H9 (cell line): Measurements from ENCODE around the gene SLC37A2. TPM values are rescaled to one million over a fixed set of nuclear protein-coding genes. Genes with fewer than 3 reads are reported as not detected.

Source experiments
- DNase-seq: peaks from one replicate; pipeline ENCODE4 v3.0.0-alpha.2; 2017
- H2AFZ ChIP-seq: one replicate; pipeline ENCODE4 v1.6.1; 2013; ENCODE audit warnings: mild to moderate bottlenecking, low read length, control low read depth, moderate library complexity
- H2AK5ac ChIP-seq: 2 replicates; pipeline ENCODE4 v1.6.1; 2013; ENCODE audit warnings: low read length, control low read depth, mixed read lengths; ENCODE audit not compliant: insufficient read length
- H2BK120ac ChIP-seq: one replicate; pipeline ENCODE4 v1.6.1; 2013; ENCODE audit warnings: low read depth, mild to moderate bottlenecking, low read length, control low read depth, inconsistent platforms; ENCODE audit not compliant: poor library complexity, severe bottlenecking
- H2BK12ac ChIP-seq: 2 replicates; pipeline ENCODE4 v1.6.1; 2013; ENCODE audit warnings: low read length, control low read depth, mixed read lengths, low read depth; ENCODE audit not compliant: insufficient read length
- H2BK15ac ChIP-seq: 2 replicates; pipeline ENCODE4 v1.6.1; 2013; ENCODE audit warnings: low read depth, low read length, control low read depth
- H2BK20ac ChIP-seq: one replicate; pipeline ENCODE4 v1.6.1; 2013; ENCODE audit warnings: low read depth, mild to moderate bottlenecking, low read length, control low read depth, inconsistent platforms; ENCODE audit not compliant: poor library complexity, severe bottlenecking
- H2BK5ac ChIP-seq: 2 replicates; pipeline ENCODE4 v1.6.1; 2013; ENCODE audit warnings: low read length, control low read depth, mixed read lengths; ENCODE audit not compliant: insufficient read length
- H3K14ac ChIP-seq: 2 replicates; pipeline ENCODE4 v1.6.1; 2013; ENCODE audit warnings: low read length, control low read depth; ENCODE audit not compliant: insufficient read depth
- H3K18ac ChIP-seq: 2 replicates; pipeline ENCODE4 v1.6.1; 2013; ENCODE audit warnings: low read depth, mild to moderate bottlenecking, mixed read lengths, low read length, control low read depth; ENCODE audit not compliant: insufficient read length
- H3K23ac ChIP-seq: 2 replicates; pipeline ENCODE4 v1.6.1; 2013; ENCODE audit warnings: low read length, control low read depth, mixed read lengths, low read depth; ENCODE audit not compliant: insufficient read length
- H3K23me2 ChIP-seq: 2 replicates; pipeline ENCODE4 v1.6.1; 2013; ENCODE audit warnings: low read depth, mild to moderate bottlenecking, mixed read lengths, low read length, control low read depth; ENCODE audit not compliant: insufficient read length, poor library complexity, severe bottlenecking
- H3K27ac ChIP-seq: 2 replicates; pipeline ENCODE4 v1.5.1; 2013; ENCODE audit warnings: low read length, control low read depth, mixed read lengths, low read depth; ENCODE audit not compliant: insufficient read length
- H3K27me3 ChIP-seq: 2 replicates; pipeline ENCODE4 v1.6.1; 2013; ENCODE audit warnings: low read length, control low read depth, inconsistent platforms; ENCODE audit not compliant: insufficient read depth
- H3K4ac ChIP-seq: 2 replicates; pipeline ENCODE4 v1.6.1; 2013; ENCODE audit warnings: low read depth, mild to moderate bottlenecking, control low read depth, inconsistent platforms, low read length, moderate library complexity
- H3K4me1 ChIP-seq: 2 replicates; pipeline ENCODE4 v1.6.1; 2013; ENCODE audit warnings: low read length, control low read depth, inconsistent platforms; ENCODE audit not compliant: insufficient read depth
- H3K4me2 ChIP-seq: 2 replicates; pipeline ENCODE4 v1.6.1; 2013; ENCODE audit warnings: low read length, control low read depth, mixed read lengths; ENCODE audit not compliant: insufficient read length, insufficient read depth
- H3K56ac ChIP-seq: 2 replicates; pipeline ENCODE4 v1.6.1; 2013; ENCODE audit warnings: low read depth, mild to moderate bottlenecking, mixed read lengths, low read length, control low read depth; ENCODE audit not compliant: insufficient read length
- H3K79me1 ChIP-seq: 2 replicates; pipeline ENCODE4 v1.6.1; 2013; ENCODE audit warnings: low read depth, mild to moderate bottlenecking, moderate library complexity, low read length, control low read depth, inconsistent platforms; ENCODE audit not compliant: insufficient read depth, poor library complexity, severe bottlenecking
- H3K79me2 ChIP-seq: 2 replicates; pipeline ENCODE4 v1.6.1; 2013; ENCODE audit warnings: low read length, control low read depth, inconsistent platforms; ENCODE audit not compliant: insufficient read depth
- H3K9ac ChIP-seq: 2 replicates; pipeline ENCODE4 v1.6.1; 2013; ENCODE audit warnings: low read length, control low read depth, mixed read lengths; ENCODE audit not compliant: insufficient read length; ENCODE audit errors: extremely low read depth
- H3K9me3 ChIP-seq: one replicate; pipeline ENCODE4 v1.6.1; 2013; ENCODE audit warnings: low read depth, low read length, inconsistent platforms; ENCODE audit not compliant: control insufficient read depth
- H3T11ph ChIP-seq: one replicate; pipeline ENCODE4 v1.6.1; 2013; ENCODE audit warnings: mild to moderate bottlenecking, low read length, control low read depth, inconsistent platforms
- H4K20me1 ChIP-seq: one replicate; pipeline ENCODE4 v1.6.1; 2013; ENCODE audit not compliant: control insufficient read depth, insufficient read length, insufficient read depth
- H4K5ac ChIP-seq: 2 replicates; pipeline ENCODE4 v1.6.1; 2013; ENCODE audit warnings: low read depth, mild to moderate bottlenecking, mixed read lengths, low read length, control low read depth; ENCODE audit not compliant: insufficient read length
- H4K8ac ChIP-seq: replicated peaks from 2 replicates; pipeline ENCODE4 v1.6.1; 2013; ENCODE audit warnings: low read length, control low read depth, mixed read lengths, low read depth; ENCODE audit not compliant: insufficient read length
- H4K91ac ChIP-seq: 2 replicates; pipeline ENCODE4 v1.6.1; 2013; ENCODE audit warnings: low read depth, mild to moderate bottlenecking, moderate library complexity, mixed read lengths, low read length, control low read depth; ENCODE audit not compliant: insufficient read length
- H3K27ac Mint-ChIP-seq, 3 experiments: 2 replicates in 2 of 3; 3 replicates in 1 of 3; pipeline ENCODE4 v1.8.0; 2020 to 2021; ENCODE audit warnings: mixed read lengths in 3 of 3, mild to moderate bottlenecking in 1 of 3, moderate library complexity in 1 of 3
- H3K27me3 Mint-ChIP-seq: 2 replicates; pipeline ENCODE4 v1.8.0; 2021; ENCODE audit warnings: low read depth, mild to moderate bottlenecking, moderate library complexity, mixed read lengths
- H3K36me3 Mint-ChIP-seq, 3 experiments: 2 replicates in 2 of 3; 3 replicates in 1 of 3; pipeline ENCODE4 v1.8.0; 2020 to 2021; ENCODE audit warnings: low read depth in 3 of 3, mixed read lengths in 3 of 3; ENCODE audit not compliant: insufficient read depth in 1 of 3
- H3K4me1 Mint-ChIP-seq, 2 experiments: 2 replicates each; pipeline ENCODE4 v1.8.0; 2020; ENCODE audit warnings: mixed read lengths in 2 of 2
- H3K4me3 Mint-ChIP-seq, 2 experiments: 2 replicates in 1 of 2; 3 replicates in 1 of 2; pipeline ENCODE4 v1.8.0; 2020 to 2021; ENCODE audit warnings: mild to moderate bottlenecking in 2 of 2, mixed read lengths in 2 of 2, moderate library complexity in 1 of 2
- H3K9me3 Mint-ChIP-seq, 2 experiments: 2 replicates in 1 of 2; 3 replicates in 1 of 2; pipeline ENCODE4 v1.8.0; 2020; ENCODE audit warnings: mild to moderate bottlenecking in 2 of 2, mixed read lengths in 2 of 2, moderate library complexity in 1 of 2
- CTCF ChIP-seq: fragments of 200-600 bp; sonication (generic); conservative IDR thresholded peaks from 3 replicates; pipeline ENCODE4 v1.8.0; 2021; ENCODE audit warnings: antibody characterized with exemption, mild to moderate bottlenecking
- WGBS: extraction: QIAGEN DNeasy Blood & Tissue Kit; methylation state at CpG from one replicate; pipeline ENCODE4 v1.1.7; 2013; ENCODE audit warnings: missing lambda C conversion rate, low lambda C conversion rate, mixed read lengths; ENCODE audit not compliant: insufficient read length; ENCODE audit errors: extremely low coverage; 5-methylcytosine and 5-hydroxymethylcytosine counted together
- total RNA-seq: library from RNA; stranded (reverse); gene quantifications from 2 replicates; pipeline ENCODE4 v1.2.1, GENCODE V29; 2021

Gene SLC37A2
- total RNA-seq, 1 experiment from 2014 or later, result 1.2 TPM

DNA sequence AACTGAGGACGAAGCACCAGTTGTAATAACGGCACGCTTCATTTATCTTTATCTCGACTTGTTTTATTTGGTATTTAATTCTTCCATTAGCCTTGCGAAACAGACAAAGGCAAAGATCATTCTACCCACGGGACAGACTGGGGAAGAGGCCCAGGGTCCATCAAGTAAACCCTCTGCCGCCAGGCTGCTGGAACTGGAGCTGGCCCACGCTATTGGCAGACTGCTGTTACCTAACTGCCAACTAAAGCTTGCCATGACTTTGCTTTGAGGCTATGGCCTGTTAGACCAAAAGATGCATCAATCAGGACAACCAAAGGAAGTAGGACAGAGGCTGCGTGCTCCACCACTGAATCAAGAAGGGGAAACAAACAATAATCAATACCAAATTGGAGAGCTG lies 49.1 kb downstream of the SLC37A2 start:
- H2AK5ac ChIP-seq, result no peak overlapping the region
- H2BK15ac ChIP-seq, result no peak overlapping the region
- H2BK120ac ChIP-seq, result no peak overlapping the region
- H2BK12ac ChIP-seq, result no peak overlapping the region
- H3K9me3 Mint-ChIP-seq, result peaks cover 2 to 3% of the 10 kb centered on the region in 2 experiments; a peak in 3 of 5 replicates
- H4K5ac ChIP-seq, result no peak overlapping the region
- peak overlapping the region; percentile 40 for H3K4me2 ChIP-seq
- H2AFZ ChIP-seq, result no peak overlapping the region
- H3K27me3 ChIP-seq, result no peaks in the 10 kb centered on the region
- peak overlapping the region in 2 of 3 experiments; percentile 64 to 85; a peak in 2 of 7 replicates for H3K27ac Mint-ChIP-seq
- H4K20me1 ChIP-seq, result no peaks in the 10 kb centered on the region
- H4K91ac ChIP-seq, result no peak overlapping the region
- no peak overlapping the region for H4K8ac ChIP-seq
- H3K23ac ChIP-seq, result no peak overlapping the region
- WGBS, result no CpG with 5 or more reads among the region's 9 CpGs
- H2BK5ac ChIP-seq, result no peak overlapping the region
- no peaks in the 10 kb centered on the region for H3K79me2 ChIP-seq
- no peaks in the 10 kb centered on the region for H3K4me1 ChIP-seq
- H3K9ac ChIP-seq, result no peak overlapping the region
- no peak overlapping the region for H3K14ac ChIP-seq
- H3K27ac ChIP-seq, result no peak overlapping the region
- H3K4me3 Mint-ChIP-seq, result peak overlapping the region; percentile 53 to 100
- H3K4me1 Mint-ChIP-seq, result peaks cover 8 to 16% of the 10 kb centered on the region in 2 experiments
- H3K36me3 Mint-ChIP-seq, result peaks cover 2 to 19% (median 2%) of the 10 kb centered on the region in 3 experiments; a peak in 5 of 7 replicates
- H3T11ph ChIP-seq, result no peak overlapping the region
- no peak overlapping the region for H3K18ac ChIP-seq
- no peak overlapping the region for H2BK20ac ChIP-seq
- no peak overlapping the region for H3K4ac ChIP-seq
- no peaks in the 10 kb centered on the region for H3K79me1 ChIP-seq
- no peak for DNase-seq
- no peak overlapping the region for H3K56ac ChIP-seq
- H3K9me3 ChIP-seq, result no peaks in the 10 kb centered on the region
- peaks cover 3% of the 10 kb centered on the region for H3K23me2 ChIP-seq
- H3K27me3 Mint-ChIP-seq, result peaks cover 19% of the 10 kb centered on the region
- TF ChIP-seq CTCF, result no peak
